ENCODE measurements around the gene RLN2. TPM values are rescaled to one million over a fixed set of nuclear protein-coding genes. Genes with fewer than 3 reads are reported as not detected.

The RLN2 gene
- polyA plus RNA-seq, 1 donor = 0.63 TPM

GRCh38 chr9:5269249-5269715 lies 35.2 kb downstream of the RLN2 start:
- DNase-seq (ENCODE audit: low read depth) = no peak

- no peak for DNase-seq (ENCODE audit: low read depth)
Measured at GRCh38 chr9:5265939-5266338, 38.6 kb downstream of the RLN2 start.

- DNase-seq (ENCODE audit: low read depth) = no peak
Measured at GRCh38 chr9:5264219-5264595, 40.3 kb downstream of the RLN2 start.

- no peak for DNase-seq (ENCODE audit: low read depth)
Measured at GRCh38 chr9:5263351-5264218, 40.9 kb downstream of the RLN2 start.

Other genes with a start within 250 kb of the RLN2 start
- gene INSL6, start 119.1 kb downstream of the RLN2 start, polyA plus RNA-seq (ENCODE audit: insufficient read length) = 0.63 TPM
- not detected for gene INSL4, start 73.3 kb downstream of the RLN2 start, polyA plus RNA-seq (ENCODE audit: insufficient read length)
- 0.27 TPM for gene RLN1, start 35.2 kb upstream of the RLN2 start, polyA plus RNA-seq (ENCODE audit: insufficient read length)
- gene PLGRKT, start 133.2 kb upstream of the RLN2 start, polyA plus RNA-seq (ENCODE audit: insufficient read length) = 28.5 TPM
- 1.2 TPM for gene CD274, start 145.8 kb upstream of the RLN2 start, polyA plus RNA-seq (ENCODE audit: insufficient read length)
- gene PDCD1LG2, start 205.8 kb upstream of the RLN2 start, polyA plus RNA-seq (ENCODE audit: insufficient read length) = 2.8 TPM